NCI-H187 (cell line): Measurements from ENCODE around the gene PACRGL.

Source experiments
- DNase-seq, 2 experiments: peaks; one replicate each; lab custom pipeline; 2025; lab: John Stamatoyannopoulos, UW

The PACRGL gene

DNA sequence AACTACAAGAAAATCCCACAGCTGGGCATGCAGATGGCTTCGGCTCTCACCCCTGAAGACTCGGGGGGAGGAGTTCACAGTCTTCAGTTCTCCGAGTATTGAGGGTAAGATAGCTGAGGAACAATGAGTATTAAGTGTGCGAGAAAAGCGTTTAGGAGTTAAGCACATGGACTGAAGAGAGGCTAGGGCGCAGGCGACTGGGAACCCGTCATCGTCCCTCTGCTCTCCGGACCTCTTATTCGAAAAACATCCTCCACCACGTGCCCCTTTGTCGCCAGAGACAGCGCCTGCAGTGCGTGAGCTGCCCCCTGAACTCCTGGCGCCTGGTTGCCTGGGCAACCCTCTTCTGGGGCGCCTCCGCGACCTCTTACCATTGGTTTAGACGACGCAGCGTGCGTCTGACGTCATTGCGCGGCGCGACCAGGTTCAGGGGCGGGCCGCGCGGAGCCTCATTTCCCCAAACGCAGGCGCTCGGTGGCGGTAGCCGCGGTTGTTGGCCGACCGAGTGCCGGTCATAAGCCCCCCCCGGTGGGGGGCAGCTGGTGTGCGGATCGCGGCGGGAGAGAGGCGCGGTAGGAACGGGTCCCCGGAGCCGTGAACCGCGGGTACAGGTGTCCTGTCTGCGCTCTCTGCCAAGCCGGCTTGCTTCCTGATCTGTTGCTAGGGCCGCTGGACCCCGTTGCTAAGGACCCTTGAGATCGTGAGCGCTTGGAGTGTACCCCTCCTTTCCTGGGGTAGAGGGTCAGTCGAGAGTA lies at the start of gene PACRGL:
TSS of gene PACRGL (plus strand) at position 452 of the 755 bp plus-strand sequence. CDS start 4,024 bp downstream, outside the sequence.
- peak; percentile 96 to 97 for DNase-seq

DNA sequence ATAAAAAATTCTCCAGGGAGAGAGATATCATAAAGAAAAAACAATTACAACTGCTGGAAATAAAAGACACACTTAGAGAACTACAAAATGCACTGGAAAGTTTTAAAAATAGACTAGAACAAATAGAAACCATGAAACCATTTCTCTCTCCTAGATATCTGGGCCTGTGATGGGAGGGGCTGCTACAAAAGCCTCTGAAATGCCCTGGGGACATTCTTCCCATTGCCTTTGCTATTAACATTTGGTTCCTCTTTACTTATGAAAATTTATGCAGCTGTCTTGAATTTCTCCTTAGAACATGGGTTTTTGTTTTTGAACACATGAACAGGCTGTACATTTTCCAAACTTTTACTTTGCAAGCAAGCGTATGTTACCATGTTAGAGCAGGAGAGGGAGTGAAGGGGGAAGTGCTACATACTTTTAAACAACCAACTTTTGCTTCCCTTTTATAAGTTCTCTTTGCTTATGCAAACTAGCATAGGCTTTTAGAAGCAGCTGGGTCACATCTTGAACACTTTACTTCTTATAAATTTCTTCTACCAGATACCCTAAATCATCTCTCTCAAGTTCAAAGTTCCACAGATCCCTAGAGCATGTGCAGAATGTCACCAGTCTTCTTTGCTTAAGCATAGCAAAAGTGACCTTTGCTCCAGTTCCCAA lies 47.9 kb upstream of the PACRGL start:
- DNase-seq = no peak

DNA sequence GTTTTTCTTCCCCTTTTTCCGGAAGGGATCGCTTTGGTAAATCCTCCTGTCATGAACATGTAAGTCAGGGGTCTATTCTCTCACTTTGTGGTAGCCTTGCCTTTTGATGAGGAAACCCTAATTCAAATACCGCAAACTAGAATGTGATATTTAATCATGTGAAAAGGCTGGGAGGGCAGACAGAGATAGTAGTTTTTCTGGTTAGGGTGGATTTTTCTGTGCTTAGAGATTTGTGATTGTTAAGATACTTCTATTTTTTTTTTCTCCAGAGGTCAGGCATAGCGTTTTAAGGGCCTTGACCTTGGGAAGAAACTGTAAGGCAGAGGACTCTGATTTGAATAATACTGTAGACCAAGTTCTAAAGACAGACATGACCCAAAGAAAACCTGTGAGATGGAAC lies 41.8 kb upstream of the PACRGL start:
- no peak for DNase-seq

DNA sequence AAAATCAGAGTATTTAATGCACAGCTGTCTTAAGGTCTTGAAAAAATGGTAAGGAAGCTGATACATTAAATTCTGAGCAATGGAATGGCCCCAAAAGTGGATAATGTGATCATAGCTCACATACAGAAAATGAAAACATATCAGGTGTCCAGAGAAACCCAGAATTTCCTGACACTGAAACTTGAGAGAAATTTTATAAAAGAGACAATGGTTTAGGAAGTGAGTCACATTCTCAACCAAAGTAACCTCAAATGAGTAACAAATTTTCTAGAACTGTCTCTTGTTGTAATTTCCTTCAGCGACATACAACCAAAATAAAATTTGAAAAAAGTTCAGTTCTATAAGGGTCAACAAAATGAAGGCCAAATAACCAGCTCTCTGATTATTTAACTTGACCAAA lies 37.4 kb upstream of the PACRGL start:
- no peak for DNase-seq

DNA sequence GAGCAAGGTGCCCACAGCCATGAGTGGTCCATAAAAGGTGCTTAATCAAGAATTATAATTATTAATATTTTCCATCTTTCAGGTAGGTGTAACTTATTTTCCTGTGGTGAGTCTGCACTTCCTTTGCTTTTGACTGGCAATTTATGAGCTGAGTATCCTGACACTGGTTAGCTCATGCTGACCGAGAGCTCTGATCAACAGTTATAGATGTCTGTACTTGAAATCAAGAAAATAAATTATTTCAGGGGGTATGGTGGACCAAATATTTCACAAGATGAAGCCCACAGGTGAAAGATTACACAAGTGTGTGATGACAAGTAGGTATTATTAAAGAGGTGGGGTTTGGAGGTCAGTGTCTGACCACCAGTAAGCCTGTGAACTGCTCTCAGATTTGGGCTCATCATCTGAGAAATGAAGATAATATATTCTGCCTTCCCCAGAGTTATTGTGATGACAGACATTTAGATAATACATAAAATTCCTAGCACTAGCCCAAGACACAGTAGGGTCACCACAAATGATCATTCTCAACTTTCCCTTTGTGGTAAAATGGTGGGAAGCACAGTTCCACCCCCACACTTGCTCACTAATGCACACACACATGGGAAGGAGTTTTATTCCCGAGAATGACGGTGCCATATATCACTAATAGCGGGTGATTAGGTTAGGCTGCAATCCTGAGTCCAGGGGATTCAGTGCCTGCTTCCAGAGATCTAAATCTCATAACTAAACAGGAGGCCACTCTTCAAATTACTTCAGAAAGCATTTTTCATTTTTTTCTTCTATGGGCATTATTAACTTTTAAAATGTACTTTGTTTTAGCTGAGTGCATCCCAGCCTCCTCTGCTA lies 34.0 kb upstream of the PACRGL start:
- no peak for DNase-seq

DNA sequence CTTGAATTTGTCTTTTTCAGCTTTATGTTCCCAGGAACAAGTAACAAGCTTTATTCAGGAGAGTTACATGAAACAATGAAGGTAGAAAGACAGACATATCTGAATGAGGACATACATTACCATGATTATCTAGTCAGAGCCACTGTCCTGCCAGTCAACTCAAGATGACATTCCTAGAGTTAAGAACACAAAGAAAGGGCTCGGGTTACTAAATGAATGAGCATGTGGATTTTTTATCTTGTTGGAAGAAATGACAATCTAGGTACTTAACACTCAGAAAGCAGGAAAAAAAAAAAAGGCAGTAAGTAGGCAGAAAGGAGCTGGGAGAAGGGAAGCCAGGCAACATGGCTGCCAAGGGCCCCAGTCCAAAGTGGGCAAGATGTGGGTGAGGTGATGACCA lies 28.0 kb upstream of the PACRGL start:
- DNase-seq = no peak

DNA sequence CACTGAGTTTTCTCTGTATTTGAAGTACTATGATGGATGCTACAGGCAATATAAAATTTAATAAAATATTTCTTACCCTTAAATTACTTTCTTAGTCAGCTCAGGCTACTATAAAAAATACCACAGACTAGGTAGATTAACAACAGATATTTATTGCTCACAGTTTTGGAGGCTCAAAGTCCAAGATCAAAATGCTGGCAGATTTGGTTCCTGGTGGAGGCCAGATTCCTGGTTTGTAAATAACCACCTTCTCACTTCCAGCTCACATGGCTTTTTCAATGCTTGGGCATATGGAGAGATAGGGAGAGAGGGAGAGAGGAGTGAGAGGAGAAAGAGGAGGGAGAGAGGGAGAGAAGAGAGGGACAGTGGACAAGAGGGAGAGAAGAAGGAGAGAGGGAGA lies 24.5 kb upstream of the PACRGL start:
- no peak for DNase-seq

DNA sequence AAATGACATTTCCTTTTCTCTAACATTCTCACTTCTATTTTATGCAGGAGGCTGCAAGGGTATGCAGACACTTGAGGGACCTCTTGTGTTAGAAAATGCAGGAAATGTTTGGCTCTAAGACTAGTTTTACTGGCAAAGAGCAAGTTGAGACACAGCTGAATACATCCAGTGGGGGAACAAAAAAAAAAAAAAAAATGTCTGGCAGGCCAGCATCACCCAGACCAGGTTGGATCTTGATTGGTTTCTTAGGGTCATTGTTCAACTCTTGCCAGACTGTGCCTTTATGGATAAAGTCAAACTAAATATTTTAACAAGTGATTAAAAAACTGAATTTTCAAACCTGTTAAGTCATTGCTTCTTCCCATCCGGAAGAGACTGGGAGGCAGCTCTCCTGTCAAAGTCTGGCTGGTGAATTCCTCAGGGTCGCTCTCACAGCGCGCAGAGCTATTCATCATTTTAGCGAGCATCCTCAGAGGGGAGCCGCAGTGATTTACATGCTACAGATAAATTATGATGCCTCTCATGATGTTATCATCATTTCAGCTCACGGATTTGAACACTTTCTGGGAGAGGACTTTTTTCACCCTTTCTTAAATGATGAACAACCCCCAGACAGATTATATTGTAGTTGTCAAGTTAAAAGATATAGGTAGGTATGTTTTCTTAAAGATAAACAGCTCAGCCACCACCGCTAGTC lies 23.6 kb upstream of the PACRGL start:
- no peak for DNase-seq

DNA sequence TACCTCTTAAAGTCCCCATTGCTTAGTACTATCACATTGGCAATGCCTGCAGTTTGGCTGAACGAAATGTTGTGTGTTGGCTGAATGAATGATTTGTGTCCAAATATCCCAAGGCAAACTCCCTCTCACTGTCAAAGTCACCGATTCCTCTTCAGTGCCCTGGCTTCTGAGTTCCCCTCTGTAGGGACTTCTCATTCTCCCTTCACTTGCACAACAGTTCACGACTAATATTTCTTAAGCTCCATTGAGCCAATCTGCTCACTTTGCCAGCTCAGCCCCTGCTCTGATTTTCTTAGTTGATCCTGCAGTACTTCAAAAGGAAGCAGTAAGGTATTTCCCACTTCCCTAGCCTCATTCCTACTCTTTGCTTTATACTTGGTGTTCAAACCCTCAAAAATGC lies 21.9 kb upstream of the PACRGL start:
- DNase-seq = no peak

DNA sequence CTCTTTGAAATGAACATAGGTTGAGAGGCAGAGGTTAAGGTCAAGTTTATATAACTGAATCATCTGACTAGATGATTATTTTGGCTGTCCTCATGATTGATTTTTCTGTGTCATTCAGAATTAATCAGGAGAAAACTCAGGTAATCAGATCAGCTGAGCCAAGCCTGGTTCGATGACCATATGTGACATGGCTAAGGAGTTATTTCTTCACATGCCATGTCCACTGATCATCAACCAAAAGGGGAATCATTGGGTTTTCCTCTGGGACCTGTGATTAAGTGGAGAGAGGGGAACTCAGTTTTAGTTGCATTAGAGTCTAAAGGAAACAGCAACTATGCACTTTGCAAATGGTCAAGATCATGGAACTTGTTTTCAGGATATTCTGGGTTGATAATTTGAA lies 20.3 kb upstream of the PACRGL start:
- no peak for DNase-seq

DNA sequence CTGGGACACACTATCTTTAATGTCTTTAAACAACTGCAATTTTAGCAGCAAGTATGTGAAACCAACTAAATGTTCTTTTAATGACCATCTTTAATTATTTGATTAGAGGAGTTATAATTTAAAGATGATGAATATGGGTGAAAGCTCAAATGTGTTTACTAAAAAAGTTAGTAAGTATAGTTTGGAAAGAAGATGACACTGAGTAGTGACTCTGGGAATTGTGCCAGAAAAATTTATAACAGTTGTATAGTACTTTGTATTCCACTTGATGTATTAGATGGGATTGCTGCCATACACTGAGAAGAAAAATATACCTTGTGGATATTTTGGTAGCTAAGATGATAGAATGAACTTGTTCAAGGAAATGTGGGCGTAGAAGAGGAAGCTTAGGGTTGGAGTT lies 19.5 kb upstream of the PACRGL start:
- no peak for DNase-seq

DNA sequence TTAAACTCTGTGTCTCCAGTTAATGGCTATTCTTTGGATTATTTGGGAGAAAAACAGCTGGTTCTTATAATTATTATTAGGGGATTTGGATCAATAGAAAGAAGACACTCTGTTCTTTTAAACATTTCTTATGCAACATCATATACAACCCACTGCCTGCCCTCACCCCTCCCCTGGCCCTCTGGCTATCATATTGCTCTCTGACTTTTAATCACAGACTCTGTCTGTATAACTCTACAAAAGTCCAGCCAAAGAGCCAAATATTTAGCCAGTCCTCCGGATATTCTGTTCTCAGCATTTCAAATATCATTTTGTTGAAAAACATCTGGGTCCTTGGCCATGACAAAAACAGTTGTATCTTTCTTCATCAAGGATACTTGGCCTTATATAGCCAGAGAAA lies 19.0 kb upstream of the PACRGL start:
- DNase-seq = no peak

DNA sequence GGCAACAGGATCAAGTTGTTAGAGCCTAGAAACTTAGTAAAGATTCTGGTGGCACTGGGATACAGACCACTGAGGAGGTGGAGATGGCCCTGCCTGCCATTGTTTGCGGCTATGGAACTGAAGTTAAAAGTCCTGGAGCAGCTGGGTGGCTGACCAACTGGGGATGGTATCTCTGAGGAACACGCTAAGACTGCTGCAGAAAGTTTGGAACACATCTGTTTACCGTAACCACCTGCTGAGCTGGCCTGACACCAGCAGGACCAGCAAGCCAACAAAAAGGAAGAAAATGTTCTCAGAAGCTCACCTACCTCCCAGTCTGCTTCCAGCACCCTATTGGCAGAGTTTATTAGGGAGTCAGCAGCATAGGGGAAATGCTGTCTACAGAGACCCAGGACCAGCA lies 17.4 kb upstream of the PACRGL start:
- no peak for DNase-seq

DNA sequence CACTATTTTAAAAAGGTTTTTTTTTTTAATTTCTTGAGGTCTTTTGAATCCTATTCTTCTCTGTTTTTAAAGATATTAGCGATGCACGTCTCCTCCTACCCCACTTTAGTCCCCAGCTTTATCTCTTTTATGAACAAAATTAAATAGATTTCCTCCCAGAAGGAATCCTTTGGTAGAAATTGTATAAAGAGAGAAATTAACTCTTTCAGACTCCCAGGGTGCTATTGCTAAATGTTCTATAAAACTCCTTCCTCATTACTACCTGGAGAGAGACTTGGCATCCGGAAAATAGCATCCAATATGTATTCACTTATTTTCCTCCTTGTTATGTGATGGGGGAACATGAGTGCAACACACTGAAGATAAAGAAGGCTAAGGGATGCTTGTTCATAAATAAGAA lies 16.5 kb upstream of the PACRGL start:
- no peak for DNase-seq

DNA sequence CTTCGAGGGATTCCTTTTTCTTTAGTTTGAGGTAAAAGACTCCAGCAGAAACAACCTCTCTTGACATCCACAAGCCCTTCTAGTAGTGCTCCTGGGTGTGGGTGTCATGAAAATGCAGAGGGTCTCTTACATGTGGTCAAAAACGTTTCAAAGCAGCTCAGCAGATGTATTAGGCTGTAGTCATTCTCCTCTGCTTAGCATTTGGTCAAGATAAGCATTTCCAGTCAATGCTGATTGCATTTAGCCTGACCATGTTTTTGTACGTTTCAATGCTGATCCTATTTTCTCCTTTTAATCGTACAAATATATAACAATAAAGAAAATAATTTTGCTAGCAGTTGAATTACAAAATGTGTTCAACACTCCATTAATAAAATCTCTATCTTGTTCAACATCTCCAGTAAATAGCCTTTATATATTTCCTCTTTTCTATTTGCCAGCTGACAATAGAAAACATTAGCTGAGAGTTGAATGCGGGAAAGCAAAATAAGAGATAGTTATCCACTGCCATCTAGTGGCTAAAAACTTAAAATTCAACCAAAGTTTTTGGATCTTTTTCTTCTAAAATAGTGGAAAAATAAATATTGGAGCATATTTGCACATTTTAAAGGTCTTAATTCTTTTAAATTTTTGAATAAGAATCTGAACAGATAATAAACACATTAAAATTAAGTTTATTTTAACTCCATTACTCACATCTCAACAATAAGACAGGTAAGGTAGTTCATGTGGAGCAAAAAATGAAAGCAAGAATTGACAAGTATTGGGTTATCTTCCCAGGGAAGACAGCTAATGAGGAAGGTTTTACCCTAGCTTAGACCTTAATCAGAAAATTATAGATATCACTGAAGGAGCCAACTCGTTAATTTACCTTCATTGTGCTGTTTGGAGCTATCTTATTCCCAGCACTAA lies 15.2 kb upstream of the PACRGL start:
- DNase-seq = peak in 1 of 2 experiments; percentile 39

DNA sequence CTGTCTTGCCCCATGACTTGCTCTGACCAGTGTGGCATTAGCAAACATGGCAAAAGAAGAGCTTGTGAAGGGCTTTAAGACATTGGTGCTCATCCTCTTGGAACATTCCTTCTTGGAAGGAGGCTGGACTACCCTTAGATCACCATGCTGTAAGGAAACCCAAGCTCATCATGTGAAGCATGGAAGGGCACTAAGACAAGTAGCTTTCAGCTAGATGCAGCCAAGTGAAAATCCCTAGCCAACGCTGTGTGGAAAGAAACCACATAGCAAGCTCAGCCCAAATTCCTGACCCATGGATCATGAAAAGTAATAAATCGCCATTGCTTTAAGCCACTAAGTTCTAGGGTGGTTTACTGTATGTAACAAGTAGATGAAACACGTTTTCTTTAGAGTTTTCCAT lies 12.4 kb upstream of the PACRGL start:
- no peak for DNase-seq

DNA sequence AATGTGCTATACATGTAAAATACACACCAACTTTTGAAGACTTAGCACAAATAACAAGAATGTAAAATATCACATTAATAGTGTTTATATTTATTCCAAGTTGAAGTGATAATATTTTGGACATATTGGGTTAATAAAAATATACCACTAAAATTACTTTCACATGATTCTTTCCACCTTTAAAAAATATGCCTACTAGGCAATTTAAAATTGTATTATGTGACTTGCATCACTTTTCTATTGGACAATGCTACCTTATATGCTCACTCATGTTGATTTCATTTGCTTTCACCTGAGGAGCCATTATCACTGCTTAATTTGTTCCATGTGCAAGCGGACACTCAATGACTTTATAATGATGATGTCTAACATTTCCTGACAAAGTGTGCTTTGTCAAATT lies 3.4 kb upstream of the PACRGL start:
- DNase-seq = no peak

DNA sequence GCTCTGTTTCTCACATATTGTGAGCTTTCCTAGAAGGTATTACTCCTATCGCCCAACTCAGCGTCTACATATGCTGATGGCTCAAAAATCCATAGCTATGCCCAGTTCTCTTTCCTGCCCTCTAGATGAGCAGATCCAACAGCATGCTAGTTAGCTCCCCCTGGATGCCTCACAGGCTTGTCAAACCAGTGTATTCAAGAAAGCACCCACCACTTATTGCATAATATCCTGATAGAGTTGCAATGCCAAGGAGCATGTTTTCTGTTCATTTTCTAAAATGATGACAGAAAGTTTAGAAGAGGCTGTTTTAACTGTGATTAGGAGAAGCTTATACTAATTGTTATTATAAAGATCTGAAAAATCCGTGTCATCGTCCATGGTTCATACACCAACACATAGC lies 1.9 kb upstream of the PACRGL start:
- no peak for DNase-seq

DNA sequence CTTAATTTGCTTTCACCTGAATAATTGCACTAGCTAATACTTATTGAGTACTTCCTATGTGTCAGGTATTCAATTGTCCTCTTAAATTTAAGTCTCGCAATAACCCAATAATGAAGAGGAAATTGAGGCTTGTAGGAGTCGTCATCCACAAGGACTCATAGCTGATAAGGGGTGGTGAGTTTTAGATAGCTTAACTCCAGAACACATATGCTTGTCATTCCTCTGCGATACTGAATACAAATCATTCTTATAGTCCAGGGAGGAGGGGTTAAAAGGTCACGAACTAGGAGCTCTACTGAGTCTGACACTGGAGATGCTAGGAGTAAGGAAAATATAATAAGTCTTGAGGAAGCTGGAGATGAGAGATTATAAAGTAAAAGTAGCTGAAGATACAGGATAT lies 1.4 kb upstream of the PACRGL start:
- no peak for DNase-seq

DNA sequence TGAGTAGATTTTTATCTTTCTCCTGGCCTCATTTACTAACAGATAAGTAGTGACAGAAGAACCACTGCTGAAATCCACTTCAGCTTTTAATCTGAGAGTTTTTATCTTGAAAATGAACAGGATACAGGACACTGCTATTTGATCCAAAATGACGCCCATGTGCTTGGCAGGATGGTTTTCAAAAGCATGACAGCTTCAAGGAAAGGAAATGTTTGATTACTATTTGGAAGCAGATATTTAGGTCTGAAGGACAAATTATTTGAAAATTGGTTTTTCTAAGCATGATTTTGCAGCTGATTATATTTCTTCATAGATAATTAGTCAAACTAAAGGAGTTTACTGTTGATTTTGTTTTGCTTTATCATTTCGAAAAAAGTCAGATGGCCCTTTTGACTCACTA lies 11.1 kb downstream of the PACRGL start:
- DNase-seq = no peak

DNA sequence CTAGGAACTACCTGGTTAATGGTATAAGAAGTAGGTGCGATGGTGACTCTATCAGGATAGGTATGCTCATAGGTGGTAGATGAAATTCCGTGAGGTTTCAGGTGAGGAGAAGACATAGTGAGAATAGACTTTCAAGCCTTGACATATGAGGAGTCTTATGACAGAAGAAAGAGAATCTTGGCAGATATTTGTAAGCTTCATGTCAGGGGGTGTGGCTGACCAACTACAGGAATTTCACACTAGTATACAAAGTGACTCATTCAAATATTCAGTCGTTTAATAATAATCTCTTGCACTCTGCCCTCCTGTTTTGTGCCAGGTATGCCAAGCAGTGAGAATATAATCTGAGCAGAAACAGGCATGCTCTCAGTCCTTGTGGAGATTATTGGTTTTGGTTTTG lies 22.8 kb downstream of the PACRGL start:
- DNase-seq = no peak
